ENCODE results near the gene HOXB9. TPM values are rescaled to one million over a fixed set of nuclear protein-coding genes. Genes with fewer than 3 reads are reported as not detected.

HOXB9 gene
- total RNA-seq, 2 experiments from 2014 or later, result 0.11 to 0.23 TPM

DNA sequence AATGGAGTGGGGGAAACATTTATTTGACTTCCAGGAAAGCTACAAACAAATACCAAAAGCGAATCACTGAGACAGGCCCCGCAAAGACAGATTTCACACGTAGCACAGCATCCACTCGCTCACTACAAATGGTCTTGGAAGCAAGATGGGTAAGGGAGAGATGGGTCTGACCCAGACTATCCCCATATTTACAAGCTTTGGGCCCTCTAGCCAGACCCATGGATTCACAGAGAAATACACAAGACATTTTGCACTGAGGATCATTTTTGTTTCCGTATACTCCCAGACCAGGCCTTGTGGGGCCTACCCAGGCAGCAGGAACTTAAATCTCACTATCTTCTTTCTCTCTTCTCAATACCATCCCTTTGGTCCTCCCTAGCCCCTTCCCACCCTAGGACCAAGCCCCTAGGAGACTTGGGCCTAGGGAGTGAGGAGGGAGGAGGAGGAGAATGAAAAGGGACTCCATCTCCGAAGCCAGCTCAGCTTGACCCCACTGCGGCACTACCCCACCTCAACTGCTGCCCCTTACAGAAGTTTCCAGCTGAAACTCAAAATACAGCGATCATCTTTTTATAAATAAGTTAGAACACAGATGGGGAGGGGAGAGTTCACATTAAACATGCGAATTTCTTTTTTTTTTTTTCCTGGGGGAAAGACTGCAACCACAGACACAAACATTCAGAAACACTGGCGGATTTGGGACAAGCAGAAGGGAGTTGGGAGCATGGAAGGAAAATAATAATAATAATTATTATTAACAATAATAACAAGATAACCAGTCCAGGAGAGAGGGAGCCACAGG lies 34.7 kb downstream of the HOXB9 start:
- Mint-ChIP-seq H3K4me3 (no peak overlapping the region), H3K4me1 (peaks cover 31% of the 10 kb centered on the region), H3K27me3 (peaks cover 91% of the 10 kb centered on the region), H3K36me3 (no peaks in the 10 kb centered on the region), H3K27ac (no peak overlapping the region), H3K9me3 (no peaks in the 10 kb centered on the region)
- DNase-seq, result no peak
- POLR2A ChIA-PET, result no interaction called here
- ATAC-seq (ENCODE audit: low read depth), result no peak

DNA sequence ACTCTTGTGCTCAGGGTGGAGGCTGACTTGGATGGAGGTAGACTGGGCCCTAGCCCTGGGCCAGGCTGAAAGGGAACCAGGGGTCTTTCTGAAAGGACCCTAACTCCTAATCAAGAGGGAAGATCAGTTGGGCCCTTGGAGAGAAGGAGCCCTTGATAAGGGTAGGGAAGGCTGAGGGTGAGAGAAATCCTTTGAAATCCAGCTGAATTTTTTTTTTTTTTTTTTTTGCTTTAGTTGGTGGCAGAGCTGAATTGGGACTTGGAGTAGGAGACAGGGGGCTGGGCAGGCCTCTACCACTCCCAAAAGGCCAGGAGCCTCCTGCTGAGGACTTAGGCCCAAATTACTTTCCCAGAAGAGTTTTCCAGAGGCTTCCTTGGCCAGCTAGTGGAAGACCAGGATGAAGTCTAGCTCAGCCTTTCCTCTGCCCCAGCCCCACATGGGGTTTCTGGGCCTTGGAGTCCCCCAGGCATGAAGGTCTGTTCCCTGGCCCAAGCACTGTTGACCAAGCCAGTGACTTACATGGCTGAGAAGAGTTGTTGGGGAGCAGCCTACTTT lies 35.5 kb downstream of the HOXB9 start:
- Mint-ChIP-seq H3K27ac (no peak overlapping the region), H3K4me1 (peaks cover 36% of the 10 kb centered on the region), H3K9me3 (no peaks in the 10 kb centered on the region)

GRCh38 chr17:48589831-48590606 lies 36.1 kb downstream of the HOXB9 start, which contains the start of gene HOXB3:
HOXB3 (minus strand) TSS chr17:48590241; CDS start chr17:48552474, 37,767 bp downstream.
- no peaks in the 10 kb centered on the region for H3K9me3 Mint-ChIP-seq
- POLR2A ChIA-PET, result interaction anchor here (0.7 kb wide), 1 partner anchor 466 kb away, joined by 4 read pairs; no protein-coding TSS in a partner anchor
- H3K36me3 Mint-ChIP-seq, result no peaks in the 10 kb centered on the region
- peaks cover 88% of the 10 kb centered on the region for H3K27me3 Mint-ChIP-seq
- peaks cover 39% of the 10 kb centered on the region for H3K4me1 Mint-ChIP-seq
- no peak within 1 kb of the TSS for H3K27ac Mint-ChIP-seq
- no peak for ATAC-seq (ENCODE audit: low read depth)
- no peak for DNase-seq
- H3K4me3 Mint-ChIP-seq, result no peak within 1 kb of the TSS

More for the DNA sequence above, 35.5 kb downstream of the HOXB9 start:
- DNase-seq (no peak), ATAC-seq (ENCODE audit: low read depth) (no peak)
- POLR2A ChIA-PET, result interaction anchor here (0.7 kb wide), 1 partner anchor 467 kb away, joined by 4 read pairs; no protein-coding TSS in a partner anchor
- Mint-ChIP-seq H3K36me3 (no peaks in the 10 kb centered on the region), H3K27me3 (peaks cover 92% of the 10 kb centered on the region), H3K4me3 (no peak overlapping the region)

DNA sequence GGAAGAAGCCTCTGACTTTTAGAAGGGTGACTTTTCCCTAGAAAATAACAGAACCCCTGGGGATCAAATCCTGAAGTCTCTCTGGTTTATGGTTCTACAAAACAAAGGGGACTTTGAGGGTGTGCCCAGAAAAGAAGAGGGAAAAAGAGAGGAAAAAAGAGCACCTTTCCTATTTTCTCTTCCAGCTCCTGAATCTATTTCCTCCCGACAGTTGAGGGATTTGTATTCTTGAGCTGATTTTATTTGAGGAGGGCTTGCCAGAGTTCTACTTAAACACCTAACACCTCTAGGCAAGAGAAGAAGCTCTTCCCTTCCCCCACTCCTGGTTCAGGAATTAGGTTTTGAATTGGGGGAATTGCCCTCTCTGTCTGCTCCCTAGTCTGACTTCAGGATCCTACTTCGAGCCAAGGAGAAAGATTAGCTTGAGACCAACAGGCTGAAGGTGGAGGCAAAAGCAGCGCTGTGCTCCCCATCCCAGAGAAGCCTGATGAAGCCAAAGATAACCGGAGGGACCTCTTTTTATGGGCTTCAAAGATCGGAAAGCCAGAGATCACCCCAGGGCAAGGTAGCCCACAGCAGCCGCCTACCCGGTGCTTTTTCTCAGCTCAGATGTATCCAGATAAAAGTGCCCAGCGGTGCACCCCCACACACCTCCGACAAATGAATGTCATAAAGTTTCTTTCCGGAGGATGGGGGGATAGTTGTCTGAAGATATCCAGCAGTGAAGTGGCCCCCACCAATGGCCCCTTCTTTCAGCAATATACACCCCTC lies 36.9 kb downstream of the HOXB9 start:
- no peaks in the 10 kb centered on the region for H3K36me3 Mint-ChIP-seq
- no peak overlapping the region for H3K27ac Mint-ChIP-seq
- peaks cover 41% of the 10 kb centered on the region for H3K4me1 Mint-ChIP-seq
- POLR2A ChIA-PET, result no interaction called here
- no peak for ATAC-seq (ENCODE audit: low read depth)
- peaks cover 88% of the 10 kb centered on the region for H3K27me3 Mint-ChIP-seq
- H3K4me3 Mint-ChIP-seq, result no peak overlapping the region
- no peak for DNase-seq
- H3K9me3 Mint-ChIP-seq, result no peaks in the 10 kb centered on the region

DNA sequence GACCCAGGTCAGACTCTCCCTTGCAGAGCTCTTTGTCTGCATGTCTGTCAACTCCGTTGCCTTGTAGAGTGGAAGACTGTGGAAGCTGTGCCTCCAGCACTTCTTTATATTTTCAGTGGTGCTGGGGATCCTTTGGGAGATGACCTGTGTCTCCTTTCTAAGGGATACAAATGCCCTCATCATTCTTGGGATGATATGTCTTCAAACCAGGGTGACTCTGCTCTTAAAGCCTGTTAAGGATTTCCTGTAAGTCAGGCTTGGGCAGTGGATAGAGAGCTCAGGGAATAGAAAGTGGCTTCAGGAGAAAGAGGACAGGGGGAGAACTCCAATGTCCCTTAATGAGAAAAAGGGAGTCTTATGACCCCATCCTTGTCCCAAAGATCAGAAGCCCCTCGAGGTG lies 37.6 kb downstream of the HOXB9 start:
- Mint-ChIP-seq H3K36me3 (no peaks in the 10 kb centered on the region), H3K9me3 (no peaks in the 10 kb centered on the region), H3K4me3 (no peak overlapping the region), H3K27ac (no peak overlapping the region), H3K27me3 (peaks cover 90% of the 10 kb centered on the region), H3K4me1 (peaks cover 39% of the 10 kb centered on the region)
- POLR2A ChIA-PET, result interaction anchor here (0.6 kb wide), 1 partner anchor 72 kb away, joined by 4 read pairs; no protein-coding TSS in a partner anchor
- no peak for ATAC-seq (ENCODE audit: low read depth)
- DNase-seq, result no peak

DNA sequence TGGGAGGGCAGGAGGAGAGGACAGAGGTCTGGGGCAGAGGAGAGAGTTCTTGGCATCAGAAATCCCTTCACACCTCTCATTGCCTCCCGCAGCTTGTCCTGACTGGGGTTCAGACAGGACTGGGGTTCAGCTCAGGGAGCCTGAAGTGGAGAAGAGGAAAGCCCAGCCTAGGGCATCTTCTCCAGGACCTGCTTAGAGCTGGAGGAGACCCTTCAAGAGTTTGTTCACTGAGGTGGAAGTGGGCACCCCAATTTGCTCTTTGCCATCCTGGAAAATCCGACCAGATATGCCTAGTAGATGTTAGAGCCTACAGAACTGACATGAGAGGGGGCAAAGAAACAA lies 38.1 kb downstream of the HOXB9 start:
- POLR2A ChIA-PET, result interaction anchor here (0.6 kb wide), 1 partner anchor 71 kb away, joined by 4 read pairs; no protein-coding TSS in a partner anchor
- peaks cover 90% of the 10 kb centered on the region for H3K27me3 Mint-ChIP-seq
- ATAC-seq (ENCODE audit: low read depth) (no peak), DNase-seq (no peak)
- no peak overlapping the region for H3K27ac Mint-ChIP-seq
- H3K4me3 Mint-ChIP-seq, result no peak overlapping the region
- H3K4me1 Mint-ChIP-seq, result peaks cover 37% of the 10 kb centered on the region
- H3K9me3 Mint-ChIP-seq, result no peaks in the 10 kb centered on the region
- H3K36me3 Mint-ChIP-seq, result no peaks in the 10 kb centered on the region

DNA sequence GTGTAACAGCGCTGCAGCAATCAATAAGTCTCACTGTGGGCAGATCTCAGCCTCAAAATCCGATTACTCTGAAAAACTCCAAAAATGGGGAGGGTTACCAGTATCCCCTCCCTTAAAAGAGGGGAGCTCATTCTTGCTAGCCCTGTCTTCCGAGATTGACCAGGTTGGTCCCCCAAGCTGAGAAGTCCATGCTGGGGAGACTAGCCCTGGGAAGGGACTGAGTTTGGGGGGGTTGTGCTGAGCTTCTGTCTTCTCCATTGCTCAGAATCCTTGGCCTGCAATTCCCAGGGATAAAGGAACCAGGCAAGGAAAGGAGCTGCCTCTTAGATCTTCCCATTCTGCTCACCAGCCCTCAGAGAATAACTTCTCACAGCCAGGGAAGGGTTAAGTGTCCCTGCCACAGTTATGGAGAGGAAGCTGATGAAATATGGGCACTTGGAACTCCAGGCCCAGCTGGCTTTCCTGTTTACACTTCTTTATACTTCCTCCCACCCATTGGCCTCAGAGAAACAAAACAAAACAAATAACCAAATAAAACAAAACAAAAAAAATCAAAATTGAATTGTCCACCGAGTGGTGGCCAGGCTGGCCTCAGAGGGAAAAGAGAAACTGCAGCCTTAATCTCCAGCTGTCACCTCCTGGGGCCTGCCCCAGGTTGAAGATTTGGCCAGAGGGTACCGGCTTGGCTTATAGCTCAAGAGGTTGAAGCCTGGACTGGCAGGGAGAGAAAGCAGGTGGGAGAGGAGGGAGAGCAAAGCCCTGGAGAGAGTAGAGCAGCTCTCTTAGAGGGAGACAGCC lies 38.7 kb downstream of the HOXB9 start:
- Mint-ChIP-seq H3K27ac (no peak overlapping the region), H3K9me3 (no peaks in the 10 kb centered on the region), H3K4me3 (no peak overlapping the region), H3K36me3 (no peaks in the 10 kb centered on the region), H3K4me1 (peaks cover 39% of the 10 kb centered on the region), H3K27me3 (peaks cover 90% of the 10 kb centered on the region)
- ATAC-seq (ENCODE audit: low read depth), result no peak
- POLR2A ChIA-PET, result interaction anchor here (0.6 kb wide), 1 partner anchor 71 kb away, joined by 4 read pairs; no protein-coding TSS in a partner anchor
- no peak for DNase-seq

GRCh38 chr17:48586355-48587258 lies 39.6 kb downstream of the HOXB9 start:
- Mint-ChIP-seq H3K9me3 (no peaks in the 10 kb centered on the region), H3K4me3 (peak overlapping the region; percentile 89), H3K4me1 (peaks cover 41% of the 10 kb centered on the region), H3K27me3 (peaks cover 89% of the 10 kb centered on the region), H3K36me3 (no peaks in the 10 kb centered on the region), H3K27ac (no peak overlapping the region)
- POLR2A ChIA-PET, result interaction anchor here (0.5 kb wide), 1 partner anchor 235 kb away, joined by 3 read pairs; no protein-coding TSS in a partner anchor
- ATAC-seq (ENCODE audit: low read depth), result no peak
- DNase-seq, result no peak

DNA sequence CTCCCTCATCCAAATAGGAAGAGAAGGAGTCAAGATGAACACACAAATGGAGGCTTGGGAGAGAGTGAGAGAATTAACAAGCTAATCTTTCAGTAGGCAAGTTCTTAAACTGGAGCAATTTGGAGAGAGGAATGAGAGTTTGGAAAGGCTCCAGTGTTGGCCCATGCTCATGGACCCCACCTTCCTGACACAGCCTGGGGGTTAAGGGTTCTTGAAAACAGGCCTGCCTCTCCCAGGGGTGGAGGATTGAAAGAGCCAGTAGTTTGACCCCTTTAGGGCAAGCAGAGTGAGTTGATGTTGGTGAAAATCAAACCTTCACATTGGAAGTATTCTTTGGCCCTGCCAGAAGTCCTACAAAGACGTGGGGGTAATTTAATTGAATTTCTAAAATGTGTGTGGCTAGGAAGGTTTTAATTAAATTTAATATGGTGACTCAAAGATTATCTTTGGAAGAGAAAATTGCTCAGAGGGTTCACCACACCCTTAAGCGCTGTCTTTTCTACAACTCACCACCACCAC lies 41.9 kb downstream of the HOXB9 start:
- POLR2A ChIA-PET, result interaction anchor here (0.6 to 2.3 kb wide), 2 partner anchors 159 to 232 kb away, joined by 3 to 10 read pairs; no protein-coding TSS in a partner anchor
- peaks cover 5% of the 10 kb centered on the region for H3K36me3 Mint-ChIP-seq
- H3K4me1 Mint-ChIP-seq, result peaks cover 51% of the 10 kb centered on the region
- DNase-seq (no peak), ATAC-seq (ENCODE audit: low read depth) (no peak)
- H3K9me3 Mint-ChIP-seq, result no peaks in the 10 kb centered on the region
- H3K27me3 Mint-ChIP-seq, result peaks cover 88% of the 10 kb centered on the region
- no peak overlapping the region for H3K27ac Mint-ChIP-seq
- H3K4me3 Mint-ChIP-seq, result peak overlapping the region; percentile 89

- Mint-ChIP-seq H3K4me1 (peaks cover 55% of the 10 kb centered on the region), H3K27me3 (peaks cover 88% of the 10 kb centered on the region), H3K36me3 (peaks cover 5% of the 10 kb centered on the region), H3K4me3 (no peak overlapping the region), H3K9me3 (no peaks in the 10 kb centered on the region), H3K27ac (no peak overlapping the region)
- no peak for DNase-seq
- POLR2A ChIA-PET, result interaction anchor here (0.6 to 2.3 kb wide), 3 partner anchors 91 to 232 kb away, joined by 3 to 10 read pairs (median 4); no protein-coding TSS in a partner anchor
- no peak for ATAC-seq (ENCODE audit: low read depth)
Observed at GRCh38 chr17:48583708-48584222, 42.4 kb downstream of the HOXB9 start.

DNA sequence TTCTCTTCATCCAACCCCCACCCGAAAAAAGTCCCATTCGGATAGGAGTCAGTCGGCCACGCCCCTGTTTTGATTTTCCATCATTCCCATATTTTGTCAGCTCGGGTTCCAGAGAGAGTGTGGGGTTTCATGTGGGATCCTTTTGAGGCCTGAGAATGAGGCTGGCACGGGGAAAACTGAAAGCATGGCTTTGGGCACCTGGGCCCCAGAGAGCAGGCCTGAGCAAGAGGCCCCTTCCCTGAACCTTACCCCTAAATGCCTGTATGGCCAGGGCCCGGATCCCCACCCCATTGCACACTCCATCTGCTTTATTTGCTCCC lies 43.4 kb downstream of the HOXB9 start:
- DNase-seq (no peak), ATAC-seq (ENCODE audit: low read depth) (no peak)
- Mint-ChIP-seq H3K4me3 (peak overlapping the region; percentile 72), H3K36me3 (peaks cover 5% of the 10 kb centered on the region), H3K9me3 (no peaks in the 10 kb centered on the region), H3K27me3 (peaks cover 79% of the 10 kb centered on the region), H3K4me1 (peaks cover 52% of the 10 kb centered on the region), H3K27ac (no peak overlapping the region)
- POLR2A ChIA-PET, result interaction anchor here (0.6 to 2.3 kb wide), 3 partner anchors 79 to 231 kb away, joined by 4 to 10 read pairs (median 4); no protein-coding TSS in a partner anchor
